ENCODE data around the gene SKA1.

- no peak for TF ChIP-seq POLR2AphosphoS5 (IDR thresholded peaks at IDR 0.05)
- TF ChIP-seq CTCF (IDR thresholded peaks at IDR 0.05) = no peak
- no peak for TF ChIP-seq POLR2A (IDR thresholded peaks at IDR 0.05)
- no peak for TF ChIP-seq EP300 (IDR thresholded peaks at IDR 0.05)
Measured at GRCh38 chr18:50410008-50410407, 35.2 kb downstream of the SKA1 start.

All from gastroesophageal sphincter (tissue), 3 donors.